Muscle of leg (tissue), 11 donors: Measurements from ENCODE around the gene AATF. TPM values are rescaled to one million over a fixed set of nuclear protein-coding genes. Genes with fewer than 3 reads are reported as not detected.
A peak's percentile ranks its signal among the peaks of the same experiment; 100 is the strongest.

ENCODE experiments used
- DNase-seq: peaks from one replicate; pipeline ENCODE4 v3.0.0; 2013
- H3K27ac ChIP-seq: one replicate; pipeline ENCODE4 v1.5.1; 2013; ENCODE audit warnings: mild to moderate bottlenecking, low read length, control low read depth
- H3K27me3 ChIP-seq: one replicate; pipeline ENCODE4 v1.6.1; 2013; ENCODE audit warnings: low read length; ENCODE audit not compliant: control insufficient read depth, insufficient read depth
- H3K36me3 ChIP-seq: one replicate; pipeline ENCODE4 v1.6.1; 2013; ENCODE audit warnings: low read length; ENCODE audit not compliant: control insufficient read depth, insufficient read depth
- H3K4me1 ChIP-seq: one replicate; pipeline ENCODE4 v1.6.1; 2013; ENCODE audit warnings: low read length; ENCODE audit not compliant: control insufficient read depth, insufficient read depth
- H3K4me3 ChIP-seq: one replicate; pipeline ENCODE4 v1.5.1; 2013; ENCODE audit warnings: low read length, control low read depth
- H3K9me3 ChIP-seq: replicated peaks from 2 replicates; pipeline ENCODE4 v1.6.1; 2013; ENCODE audit warnings: low read depth, low read length; ENCODE audit not compliant: control insufficient read depth
- WGBS: methylation state at CpG from one replicate; pipeline ENCODE4 v1.1.5; 2013; ENCODE audit warnings: missing lambda C conversion rate; ENCODE audit not compliant: insufficient coverage; 5-methylcytosine and 5-hydroxymethylcytosine counted together
- polyA plus RNA-seq, 8 donors: library from polyadenylated mRNA; unstranded; fragments of 120-200 nt; gene quantifications; one replicate each; pipeline versions ENCODE4 v1.2.1 to v1.2.3, GENCODE V29; 2013; ENCODE audit warnings: inconsistent platforms in 1 of 8, low replicate concordance in 1 of 8; ENCODE audit not compliant: insufficient read length in 8 of 8, insufficient read depth in 1 of 8
- total RNA-seq: library from RNA; stranded (reverse); fragments of 120-200 nt; gene quantifications from one replicate; pipeline ENCODE4 v1.2.4, GENCODE V29; 2013

AATF gene
- total and polyA plus RNA-seq, 9 donors, result 18.9 to 25.8 (median 24.5) TPM

DNA sequence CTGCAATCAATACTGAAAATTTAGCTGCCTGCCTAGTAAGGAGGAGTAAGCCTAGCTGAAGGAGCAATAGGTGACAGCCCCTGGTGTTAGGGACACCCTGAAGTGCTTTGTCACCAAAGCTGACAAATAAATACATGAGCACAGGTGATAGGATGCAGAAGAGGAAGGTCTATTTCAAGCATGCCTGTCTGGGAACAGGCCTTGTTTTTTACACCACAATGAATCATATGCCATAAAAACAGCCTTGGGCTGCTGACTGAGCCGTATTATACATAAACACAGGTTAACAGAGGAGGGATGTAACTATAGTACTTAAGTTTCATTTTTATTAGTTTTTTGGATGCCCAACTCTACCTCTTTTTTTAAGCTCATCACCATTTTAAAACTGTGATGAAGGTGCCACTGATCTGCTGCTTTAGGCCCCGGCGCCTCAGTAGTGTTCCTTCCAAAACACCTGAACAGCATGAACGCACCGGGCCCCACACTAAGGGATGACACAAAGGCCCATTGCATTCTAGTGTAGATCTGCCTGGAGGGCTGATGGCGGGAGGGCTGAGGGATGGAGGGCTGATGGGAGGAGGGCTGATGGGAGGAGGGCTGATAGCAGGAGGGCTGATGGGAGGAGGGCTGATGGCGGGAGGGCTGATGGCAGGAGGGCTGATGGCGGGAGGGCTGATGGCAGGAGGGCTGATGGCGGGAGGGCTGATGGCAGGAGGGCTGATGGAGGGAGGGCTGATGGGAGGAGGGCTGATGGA is 150.3 kb downstream of the AATF start:
- H3K27me3 ChIP-seq, result no peaks in the 10 kb centered on the region
- no peak for DNase-seq
- WGBS, result 91% methylated on average over 8 of the region's 9 CpGs
- H3K36me3 ChIP-seq, result peaks cover 48% of the 10 kb centered on the region
- H3K4me1 ChIP-seq, result no peaks in the 10 kb centered on the region
- no peak overlapping the region for H3K27ac ChIP-seq
- no peaks in the 10 kb centered on the region for H3K9me3 ChIP-seq
- H3K4me3 ChIP-seq, result no peak overlapping the region

DNA sequence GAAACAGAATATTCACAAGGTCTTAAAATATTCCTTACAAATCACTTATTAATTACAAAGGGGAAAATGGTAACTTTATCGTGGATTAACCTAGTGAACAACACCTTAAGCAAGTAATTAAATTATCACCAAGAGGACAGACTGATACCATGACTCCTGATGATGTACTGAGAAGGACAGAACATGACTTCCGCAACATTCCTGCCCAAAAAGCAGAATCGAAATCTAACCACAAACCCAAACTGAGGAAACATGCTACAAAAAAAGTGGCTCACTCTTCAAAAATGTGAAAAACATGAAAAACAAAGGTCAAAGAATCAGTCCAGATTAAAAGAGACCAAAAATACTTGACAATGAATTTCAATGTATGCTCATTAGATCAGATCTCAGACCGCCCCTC is 151.5 kb downstream of the AATF start:
- H3K27me3 ChIP-seq, result no peaks in the 10 kb centered on the region
- H3K36me3 ChIP-seq, result peaks cover 45% of the 10 kb centered on the region
- WGBS, result no CpG with 5 or more reads among the region's 4 CpGs
- no peaks in the 10 kb centered on the region for H3K9me3 ChIP-seq
- no peak overlapping the region for H3K4me3 ChIP-seq
- no peak overlapping the region for H3K27ac ChIP-seq
- H3K4me1 ChIP-seq, result no peaks in the 10 kb centered on the region
- DNase-seq, result peak; percentile 59

DNA sequence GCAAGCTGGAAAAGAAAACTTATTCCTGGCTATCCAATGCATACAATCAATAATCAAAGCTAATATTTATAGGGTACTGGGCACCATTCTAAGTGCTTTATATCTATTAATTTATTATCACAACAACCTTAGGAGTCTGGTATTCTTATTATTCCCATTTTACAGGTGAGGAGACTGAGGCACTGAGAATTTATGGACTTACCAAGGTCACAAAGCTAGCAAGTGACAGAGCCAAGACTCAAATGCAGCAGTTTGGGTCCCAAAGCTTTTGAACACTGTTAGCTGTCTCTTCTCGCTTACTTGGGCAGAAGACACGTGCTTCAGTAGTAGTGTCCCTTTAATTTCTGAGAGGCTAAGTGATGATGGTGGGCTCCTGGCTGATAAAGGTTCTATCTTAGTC is 152.6 kb downstream of the AATF start:
- no peak for DNase-seq
- Histone ChIP-seq H3K27ac (no peak overlapping the region), H3K27me3 (no peaks in the 10 kb centered on the region), H3K4me1 (no peaks in the 10 kb centered on the region), H3K36me3 (peaks cover 35% of the 10 kb centered on the region), H3K4me3 (no peak overlapping the region), H3K9me3 (no peaks in the 10 kb centered on the region)
- no CpG with 5 or more reads among the region's 2 CpGs for WGBS

DNA sequence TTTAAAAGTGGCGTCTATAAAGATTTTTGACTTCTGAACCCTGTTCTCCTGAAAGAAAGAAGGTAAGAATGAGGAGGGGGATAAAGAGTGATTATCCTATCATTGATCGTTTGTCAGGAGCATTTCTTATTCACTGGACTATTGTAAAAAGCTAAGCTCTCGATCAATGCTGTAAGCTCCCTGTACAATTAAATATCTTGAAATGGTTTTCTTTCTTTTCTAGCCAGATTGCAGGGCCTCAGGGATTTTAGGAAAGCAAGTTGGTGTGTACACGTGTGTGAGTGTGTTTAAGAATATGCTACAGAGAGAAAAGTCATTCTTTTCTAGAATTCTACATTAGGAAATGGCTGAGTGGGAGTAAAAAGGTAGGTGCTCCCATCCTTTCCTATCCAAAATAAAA is 154.5 kb downstream of the AATF start:
- Histone ChIP-seq H3K36me3 (peaks cover 29% of the 10 kb centered on the region), H3K27ac (no peak overlapping the region), H3K4me3 (no peak overlapping the region), H3K9me3 (no peaks in the 10 kb centered on the region), H3K4me1 (peaks cover 7% of the 10 kb centered on the region), H3K27me3 (no peaks in the 10 kb centered on the region)
- no peak for DNase-seq
- WGBS, result no CpG with 5 or more reads among the region's 4 CpGs

DNA sequence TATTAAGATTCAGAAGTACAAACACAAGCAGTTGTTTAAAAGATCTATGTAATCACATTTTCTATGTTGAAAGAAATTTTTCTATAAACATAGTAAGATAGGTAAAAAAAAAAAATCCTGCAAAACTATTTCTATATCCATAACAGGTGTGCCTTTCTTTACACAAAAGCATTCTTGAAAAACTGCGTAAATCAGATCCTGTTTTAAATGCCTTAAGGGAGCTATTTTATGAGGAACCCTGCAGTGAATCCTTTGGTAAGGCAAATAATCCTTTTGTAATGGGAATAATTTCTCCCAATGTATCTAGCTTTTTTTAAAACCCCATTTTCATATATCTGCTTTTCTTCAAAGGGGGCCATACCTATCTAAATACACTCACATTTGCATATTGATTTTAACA is 157.3 kb downstream of the AATF start:
- Histone ChIP-seq H3K27me3 (no peaks in the 10 kb centered on the region), H3K27ac (no peak overlapping the region), H3K4me1 (peaks cover 7% of the 10 kb centered on the region), H3K9me3 (no peaks in the 10 kb centered on the region), H3K4me3 (no peak overlapping the region), H3K36me3 (peaks cover 30% of the 10 kb centered on the region)
- DNase-seq, result no peak
- no CpG with 5 or more reads among the region's 1 CpG for WGBS

Other genes with a start within 250 kb of the AATF start
- gene LHX1, start 11.5 kb upstream of the AATF start, total RNA-seq, result not detected
- under 1 TPM in 1 of 8 donors, not detected in 7; 0.41 TPM for gene LHX1, start 11.5 kb upstream of the AATF start, polyA plus RNA-seq